ENCODE data around the gene ANKH. TPM values are rescaled to one million over a fixed set of nuclear protein-coding genes. Genes with fewer than 3 reads are reported as not detected.

The ANKH gene
- polyA plus RNA-seq, 1 donor from 2014 or later: 9.9 TPM

- no peaks in the 10 kb centered on the region for H3F3A ChIP-seq (ENCODE audit: insufficient read depth, low read length, poor library complexity, severe bottlenecking)
- H3K27me3 ChIP-seq (ENCODE audit: insufficient read depth, low read depth, low read length): no peaks in the 10 kb centered on the region
- H4K20me1 ChIP-seq (ENCODE audit: insufficient read depth): no peaks in the 10 kb centered on the region
- no peak overlapping the region for H2AFZ ChIP-seq (ENCODE audit: low read depth, low read length)
- no peak overlapping the region for H3K9ac ChIP-seq (ENCODE audit: low read length)
- no peak overlapping the region for H3K4me3 ChIP-seq (ENCODE audit: low read length)
- no peak overlapping the region for H3K4me2 ChIP-seq (ENCODE audit: low read length)
- TF ChIP-seq EP300 (conservative IDR thresholded peaks at IDR 0.05; ENCODE audit: poor library complexity, severe bottlenecking): no peak
- TF ChIP-seq SMC3 (conservative IDR thresholded peaks at IDR 0.05; ENCODE audit: poor library complexity): no peak
- TF ChIP-seq RAD21 (conservative IDR thresholded peaks at IDR 0.05): no peak
- no peak for TF ChIP-seq REST (IDR thresholded peaks at IDR 0.05; ENCODE audit: borderline replicate concordance)
- no peak for TF ChIP-seq MXI1 (conservative IDR thresholded peaks at IDR 0.05; ENCODE audit: poor library complexity, severe bottlenecking)
- TF ChIP-seq, protein P1, sequence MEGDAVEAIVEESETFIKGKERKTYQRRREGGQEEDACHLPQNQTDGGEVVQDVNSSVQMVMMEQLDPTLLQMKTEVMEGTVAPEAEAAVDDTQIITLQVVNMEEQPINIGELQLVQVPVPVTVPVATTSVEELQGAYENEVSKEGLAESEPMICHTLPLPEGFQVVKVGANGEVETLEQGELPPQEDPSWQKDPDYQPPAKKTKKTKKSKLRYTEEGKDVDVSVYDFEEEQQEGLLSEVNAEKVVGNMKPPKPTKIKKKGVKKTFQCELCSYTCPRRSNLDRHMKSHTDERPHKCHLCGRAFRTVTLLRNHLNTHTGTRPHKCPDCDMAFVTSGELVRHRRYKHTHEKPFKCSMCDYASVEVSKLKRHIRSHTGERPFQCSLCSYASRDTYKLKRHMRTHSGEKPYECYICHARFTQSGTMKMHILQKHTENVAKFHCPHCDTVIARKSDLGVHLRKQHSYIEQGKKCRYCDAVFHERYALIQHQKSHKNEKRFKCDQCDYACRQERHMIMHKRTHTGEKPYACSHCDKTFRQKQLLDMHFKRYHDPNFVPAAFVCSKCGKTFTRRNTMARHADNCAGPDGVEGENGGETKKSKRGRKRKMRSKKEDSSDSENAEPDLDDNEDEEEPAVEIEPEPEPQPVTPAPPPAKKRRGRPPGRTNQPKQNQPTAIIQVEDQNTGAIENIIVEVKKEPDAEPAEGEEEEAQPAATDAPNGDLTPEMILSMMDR (IDR thresholded peaks at IDR 0.05; ENCODE audit: poor library complexity, severe bottlenecking): no peak
- TF ChIP-seq TAF1 (IDR thresholded peaks at IDR 0.05; ENCODE audit: low read depth): no peak
- no peak for TF ChIP-seq POLR2AphosphoS5 (IDR thresholded peaks at IDR 0.05)
- no peak for TF ChIP-seq EZH2 (IDR thresholded peaks at IDR 0.05; ENCODE audit: borderline replicate concordance, insufficient read depth, low read length, poor library complexity, severe bottlenecking)
- H3K9me2 ChIP-seq (ENCODE audit: insufficient read depth, low read length): no peaks in the 10 kb centered on the region
- H3K27ac ChIP-seq (ENCODE audit: low read length): no peak overlapping the region
- H3K79me2 ChIP-seq (replicated peaks; ENCODE audit: insufficient read depth, low read length): no peaks in the 10 kb centered on the region
- peaks cover 14% of the 10 kb centered on the region for H3K36me3 ChIP-seq (ENCODE audit: insufficient read depth, low read length)
- no peaks in the 10 kb centered on the region for H3K9me3 ChIP-seq (ENCODE audit: low read length)
Observed at GRCh38 chr5:14742498-14742897, 129.1 kb downstream of the ANKH start.

GRCh38 chr5:14741801-14742440, 129.7 kb downstream of the ANKH start:
- H4K20me1 ChIP-seq (ENCODE audit: insufficient read depth): no peaks in the 10 kb centered on the region
- no peak overlapping the region for H3K4me3 ChIP-seq (ENCODE audit: low read length)
- no peak overlapping the region for H2AFZ ChIP-seq (ENCODE audit: low read depth, low read length)
- no peak overlapping the region for H3K27ac ChIP-seq (ENCODE audit: low read length)
- TF ChIP-seq EP300 (conservative IDR thresholded peaks at IDR 0.05; ENCODE audit: poor library complexity, severe bottlenecking): peak; percentile 70
- TF ChIP-seq, protein P1 (IDR thresholded peaks at IDR 0.05; ENCODE audit: poor library complexity, severe bottlenecking): no peak
- no peak for TF ChIP-seq MXI1 (conservative IDR thresholded peaks at IDR 0.05; ENCODE audit: poor library complexity, severe bottlenecking)
- TF ChIP-seq REST (IDR thresholded peaks at IDR 0.05; ENCODE audit: borderline replicate concordance): no peak
- no peak for TF ChIP-seq EZH2 (IDR thresholded peaks at IDR 0.05; ENCODE audit: borderline replicate concordance, insufficient read depth, low read length, poor library complexity, severe bottlenecking)
- peak; percentile 24 for TF ChIP-seq POLR2AphosphoS5 (IDR thresholded peaks at IDR 0.05)
- no peak for TF ChIP-seq RAD21 (conservative IDR thresholded peaks at IDR 0.05)
- TF ChIP-seq SMC3 (conservative IDR thresholded peaks at IDR 0.05; ENCODE audit: poor library complexity): no peak
- no peak for TF ChIP-seq TAF1 (IDR thresholded peaks at IDR 0.05; ENCODE audit: low read depth)
- H3K9ac ChIP-seq (ENCODE audit: low read length): no peak overlapping the region
- no peaks in the 10 kb centered on the region for H3K9me2 ChIP-seq (ENCODE audit: insufficient read depth, low read length)
- no peaks in the 10 kb centered on the region for H3K27me3 ChIP-seq (ENCODE audit: insufficient read depth, low read depth, low read length)
- H3F3A ChIP-seq (ENCODE audit: insufficient read depth, low read length, poor library complexity, severe bottlenecking): no peaks in the 10 kb centered on the region
- no peaks in the 10 kb centered on the region for H3K9me3 ChIP-seq (ENCODE audit: low read length)
- no peak overlapping the region for H3K4me2 ChIP-seq (ENCODE audit: low read length)
- no peaks in the 10 kb centered on the region for H3K79me2 ChIP-seq (replicated peaks; ENCODE audit: insufficient read depth, low read length)
- peaks cover 14% of the 10 kb centered on the region for H3K36me3 ChIP-seq (ENCODE audit: insufficient read depth, low read length)

Measured in neural cell (in vitro differentiated cells).